BJ (cell line): Measurements from ENCODE around the gene MIPOL1. TPM values are rescaled to one million over a fixed set of nuclear protein-coding genes. Genes with fewer than 3 reads are reported as not detected.

Experiments
- CTCF ChIA-PET: fragments of 350-600 bp; formaldehyde crosslinking; extraction: SDS; loops from one replicate; lab custom pipeline; 2021; ENCODE audit warnings: antibody characterized with exemption, inconsistent platforms; lab: Yijun Ruan, JAX
- POLR2A ChIA-PET: fragments of 300-600 bp; sonication (Branson Sonifier 250); formaldehyde crosslinking; extraction: SDS; loops from one replicate; lab custom pipeline; 2021; ENCODE audit warnings: antibody characterized with exemption; lab: Charles Lee
- DNase-seq: peaks from one replicate; pipeline ENCODE4 v3.0.0-alpha.2; 2011; ENCODE audit warnings: low read depth
- H3K27me3 ChIP-seq: 2 replicates; pipeline ENCODE4 v1.6.0; 2011; ENCODE audit warnings: low read length; ENCODE audit not compliant: control insufficient read depth, insufficient read depth
- H3K36me3 ChIP-seq: 2 replicates; pipeline ENCODE4 v1.5.1; 2011; ENCODE audit warnings: low read length; ENCODE audit not compliant: control insufficient read depth, insufficient read depth
- H3K4me3 ChIP-seq: 2 replicates; pipeline ENCODE4 v1.5.1; 2011; ENCODE audit warnings: low read depth, mild to moderate bottlenecking, control low read depth, low read length
- polyA plus RNA-seq: library from polyadenylated mRNA; depleted of rRNA; stranded (reverse); fragments of >200 nt; gene quantifications from 2 replicates; pipeline ENCODE4 v1.2.3, GENCODE V29; 2011
- TF ChIP-seq, protein P1 (sequence below): IDR thresholded peaks from 2 replicates; pipeline ENCODE4 v1.5.1; 2011; ENCODE audit warnings: low read depth, mild to moderate bottlenecking, control low read depth, inconsistent platforms, low read length, moderate library complexity; ENCODE audit not compliant: insufficient read depth

MIPOL1 gene
- polyA plus RNA-seq, 1 experiment = 1.1 TPM

DNA sequence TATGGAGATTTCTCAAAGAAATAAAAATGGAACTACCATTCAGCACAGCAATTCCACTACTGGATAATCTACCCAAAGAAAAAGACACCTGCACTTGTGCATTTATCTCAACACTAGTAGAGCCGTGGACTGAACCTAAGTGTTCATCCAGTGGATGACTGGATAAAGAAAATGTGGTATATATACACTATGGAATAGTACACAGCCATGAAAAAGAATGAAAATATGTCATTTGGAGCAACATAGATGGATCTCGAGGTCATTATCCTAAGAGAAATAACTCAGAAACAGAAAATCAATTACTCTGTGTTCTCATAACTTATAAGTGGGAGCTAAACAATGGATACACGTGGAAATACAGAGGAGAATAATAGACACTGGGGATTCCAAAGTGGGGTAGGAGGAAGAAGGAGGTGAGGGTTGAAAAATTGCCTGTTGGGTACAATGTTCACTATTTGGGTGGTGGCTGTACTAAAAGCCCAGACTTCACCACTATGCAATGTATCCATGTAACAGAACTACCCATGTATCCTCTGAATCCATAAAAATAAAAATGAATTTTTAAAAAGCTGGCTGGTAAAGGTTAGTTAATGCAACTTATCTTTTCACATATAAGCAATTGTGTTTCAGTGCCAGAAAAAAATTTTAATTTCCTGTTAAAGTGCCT lies 266.6 kb downstream of the MIPOL1 start:
- CTCF ChIA-PET = no interaction called here
- TF ChIP-seq, protein P1, sequence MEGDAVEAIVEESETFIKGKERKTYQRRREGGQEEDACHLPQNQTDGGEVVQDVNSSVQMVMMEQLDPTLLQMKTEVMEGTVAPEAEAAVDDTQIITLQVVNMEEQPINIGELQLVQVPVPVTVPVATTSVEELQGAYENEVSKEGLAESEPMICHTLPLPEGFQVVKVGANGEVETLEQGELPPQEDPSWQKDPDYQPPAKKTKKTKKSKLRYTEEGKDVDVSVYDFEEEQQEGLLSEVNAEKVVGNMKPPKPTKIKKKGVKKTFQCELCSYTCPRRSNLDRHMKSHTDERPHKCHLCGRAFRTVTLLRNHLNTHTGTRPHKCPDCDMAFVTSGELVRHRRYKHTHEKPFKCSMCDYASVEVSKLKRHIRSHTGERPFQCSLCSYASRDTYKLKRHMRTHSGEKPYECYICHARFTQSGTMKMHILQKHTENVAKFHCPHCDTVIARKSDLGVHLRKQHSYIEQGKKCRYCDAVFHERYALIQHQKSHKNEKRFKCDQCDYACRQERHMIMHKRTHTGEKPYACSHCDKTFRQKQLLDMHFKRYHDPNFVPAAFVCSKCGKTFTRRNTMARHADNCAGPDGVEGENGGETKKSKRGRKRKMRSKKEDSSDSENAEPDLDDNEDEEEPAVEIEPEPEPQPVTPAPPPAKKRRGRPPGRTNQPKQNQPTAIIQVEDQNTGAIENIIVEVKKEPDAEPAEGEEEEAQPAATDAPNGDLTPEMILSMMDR = no peak
- Histone ChIP-seq H3K4me3 (no peak overlapping the region), H3K36me3 (no peaks in the 10 kb centered on the region), H3K27me3 (no peaks in the 10 kb centered on the region)
- no peak for DNase-seq
- POLR2A ChIA-PET = no interaction called here

DNA sequence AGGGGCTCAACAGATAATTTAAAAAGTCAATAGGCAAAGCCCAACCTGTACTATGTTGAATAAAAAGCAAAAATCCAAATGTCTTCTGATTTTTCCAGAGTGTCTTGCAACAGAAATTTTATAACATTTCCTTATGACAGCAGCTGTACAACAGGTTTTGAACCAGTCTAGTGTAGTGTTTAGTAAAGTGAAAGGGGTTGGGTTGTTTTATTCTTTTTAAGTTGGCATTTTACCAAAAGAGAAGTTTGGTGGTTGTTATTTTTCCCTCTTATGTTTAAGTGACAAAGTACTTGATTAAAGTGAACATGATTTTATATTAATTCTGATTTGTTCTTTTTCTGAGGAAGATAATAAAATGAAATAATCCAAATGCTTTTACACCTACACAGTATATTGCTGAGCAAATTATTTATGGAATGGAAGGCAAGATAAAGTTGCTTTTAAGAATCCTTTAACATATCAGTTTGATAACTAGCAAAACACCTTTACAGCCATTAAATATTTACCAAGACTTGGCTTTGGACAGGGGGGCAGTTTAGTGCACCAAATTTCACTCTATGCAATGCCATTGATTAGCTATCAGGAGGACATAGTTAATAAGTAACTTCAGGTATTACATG lies 268.4 kb downstream of the MIPOL1 start:
- TF ChIP-seq, protein P1 = no peak
- no peak for DNase-seq
- ChIA-PET CTCF (no interaction called here), POLR2A (no interaction called here)
- H3K27me3 ChIP-seq = no peaks in the 10 kb centered on the region
- no peaks in the 10 kb centered on the region for H3K36me3 ChIP-seq
- H3K4me3 ChIP-seq = no peak overlapping the region

GRCh38 chr14:37466623-37467088 lies 268.9 kb downstream of the MIPOL1 start:
- TF ChIP-seq, protein P1 = no peak
- Histone ChIP-seq H3K27me3 (no peaks in the 10 kb centered on the region), H3K4me3 (no peak overlapping the region), H3K36me3 (no peaks in the 10 kb centered on the region)
- ChIA-PET CTCF (no interaction called here), POLR2A (no interaction called here)
- no peak for DNase-seq

DNA sequence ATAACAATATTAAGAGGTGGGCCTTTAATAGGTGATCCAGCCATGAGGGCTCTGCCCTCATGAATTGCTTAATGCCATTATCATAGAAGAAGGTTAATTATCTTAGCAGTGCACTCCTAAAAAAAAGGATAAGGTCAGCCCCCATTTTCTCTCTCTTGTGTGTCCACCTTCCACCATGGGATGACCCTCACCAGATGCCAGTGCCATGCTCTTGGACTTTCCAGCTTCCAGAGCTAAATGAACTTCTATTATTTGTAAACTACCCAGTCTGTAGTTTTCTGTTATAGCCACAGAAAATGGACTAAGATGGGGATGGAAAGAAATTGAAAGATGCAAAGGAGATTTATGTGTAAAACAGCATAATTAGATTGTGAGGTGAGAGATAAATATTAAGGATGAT lies 271.9 kb downstream of the MIPOL1 start:
- no peak overlapping the region for H3K4me3 ChIP-seq
- DNase-seq = no peak
- no peaks in the 10 kb centered on the region for H3K36me3 ChIP-seq
- no peaks in the 10 kb centered on the region for H3K27me3 ChIP-seq
- ChIA-PET CTCF (no interaction called here), POLR2A (no interaction called here)
- TF ChIP-seq, protein P1 = no peak

DNA sequence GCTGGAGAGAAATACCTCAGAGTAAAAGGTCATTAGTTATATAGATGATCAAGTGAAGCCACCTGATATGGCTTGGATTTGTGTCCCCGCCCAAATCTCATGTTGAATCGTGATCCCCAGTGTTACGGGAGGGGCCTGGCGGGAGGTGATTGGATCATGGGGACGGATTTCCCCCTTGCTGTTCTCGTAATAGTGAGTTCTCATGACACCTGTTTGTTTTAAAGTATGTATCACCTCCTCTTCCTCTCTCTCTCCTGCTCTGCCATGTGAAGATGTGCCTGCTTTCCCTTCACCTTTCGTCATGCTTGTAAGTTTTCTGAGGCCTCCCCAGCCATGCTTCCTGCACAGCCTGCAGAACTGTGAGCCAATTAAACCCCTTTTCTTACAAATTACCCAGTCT lies 272.5 kb downstream of the MIPOL1 start:
- DNase-seq = no peak
- H3K36me3 ChIP-seq = no peaks in the 10 kb centered on the region
- CTCF ChIA-PET = no interaction called here
- TF ChIP-seq, protein P1 = no peak
- POLR2A ChIA-PET = no interaction called here
- no peaks in the 10 kb centered on the region for H3K27me3 ChIP-seq
- no peak overlapping the region for H3K4me3 ChIP-seq
